K562 (cell line): ENCODE data around the gene TBL2. TPM values are rescaled to one million over a fixed set of nuclear protein-coding genes. Genes with fewer than 3 reads are reported as not detected.
A peak's percentile ranks its signal among the peaks of the same experiment; 100 is the strongest.

Experiments
- CTBP1 ChIP-seq: fragments of 450-650 bp; IDR thresholded peaks from 2 replicates; pipeline ENCODE4 v1.6.1; 2016; ENCODE audit warnings: borderline replicate concordance
- FOXK1 ChIP-seq: sonication (generic); formaldehyde crosslinking; IDR thresholded peaks from 2 replicates; pipeline ENCODE4 v1.8.0; 2022; ENCODE audit warnings: missing genetic modification reagents, mild to moderate bottlenecking, borderline replicate concordance
- MEF2A ChIP-seq: IDR thresholded peaks from 2 replicates; pipeline ENCODE4 v1.6.1; 2011; ENCODE audit warnings: low read depth, mild to moderate bottlenecking, low read length, moderate library complexity; ENCODE audit not compliant: control insufficient read depth
- NONO ChIP-seq, 2 experiments: fragments of 200-400 bp in 1 of 2; fragments of 450-650 bp in 1 of 2; formaldehyde crosslinking in 1 of 2; IDR thresholded peaks; 2 replicates each; pipeline ENCODE4 v1.6.1; 2017; ENCODE audit warnings: low read depth in 2 of 2, mild to moderate bottlenecking in 2 of 2, moderate library complexity in 2 of 2, low read length in 1 of 2
- ZNF668 ChIP-seq: fragments of 250-450 bp; sonication (Bioruptor Pico); IDR thresholded peaks from 2 replicates; pipeline ENCODE4 v1.8.0; 2022; ENCODE audit warnings: mild to moderate bottlenecking, inconsistent platforms
- polyA plus RNA-seq, 8 experiments: library from polyadenylated mRNA; depleted of rRNA in 4 of 8; stranded (reverse) in 5 of 8; unstranded in 3 of 8; fragments of >200 nt; fragmentation: Nextera tagmentation in 2 of 8; fragmentation: Illumina TruSeq in 1 of 8; extraction: Ambion mirVana in 2 of 8; extraction: Trizol in 1 of 8; gene quantifications; 2 replicates each; pipeline versions ENCODE4 v1.2.1 to v1.2.3, GENCODE V29; 2011 to 2014; ENCODE audit warnings: inconsistent platforms in 1 of 8, missing spikeins in 1 of 8
- total RNA-seq, 7 experiments: library from RNA; depleted of rRNA in 6 of 7; stranded (reverse); fragments of >200 nt in 6 of 7; fragmentation: Illumina TruSeq in 2 of 7; extraction: Trizol in 2 of 7; gene quantifications; 2 replicates each; pipeline versions ENCODE4 v1.2.1 to v1.2.3, GENCODE V29; 2011 to 2021; ENCODE audit warnings: low replicate concordance in 1 of 7
- TF ChIP-seq, protein P1 (sequence below): fragments of 450-650 bp; IDR thresholded peaks from 2 replicates; pipeline ENCODE4 v1.6.1; 2016; ENCODE audit warnings: mild to moderate bottlenecking, moderate library complexity
- TF ChIP-seq, protein P2 (sequence below): fragments of 250-450 bp; sonication (Bioruptor Pico); IDR thresholded peaks from 2 replicates; pipeline ENCODE4 v1.5.0; 2021
- TF ChIP-seq, protein P3 (sequence below): fragments of 250-450 bp; sonication (Bioruptor Pico); IDR thresholded peaks from 2 replicates; pipeline ENCODE4 v1.8.0; 2022; ENCODE audit warnings: inconsistent platforms, mild to moderate bottlenecking, moderate library complexity, borderline replicate concordance
- TF ChIP-seq, protein P4 (sequence below): IDR thresholded peaks from 3 replicates; pipeline ENCODE4 v1.6.1; 2011; ENCODE audit warnings: borderline replicate concordance, mild to moderate bottlenecking; ENCODE audit not compliant: insufficient read length, insufficient read depth

Gene TBL2
- total and polyA plus RNA-seq, 9 of the 15 experiments (the other 6 are each of a cell fraction or from before 2014, with no cell fraction given): 2.5 to 123 (median 49.2) TPM

DNA sequence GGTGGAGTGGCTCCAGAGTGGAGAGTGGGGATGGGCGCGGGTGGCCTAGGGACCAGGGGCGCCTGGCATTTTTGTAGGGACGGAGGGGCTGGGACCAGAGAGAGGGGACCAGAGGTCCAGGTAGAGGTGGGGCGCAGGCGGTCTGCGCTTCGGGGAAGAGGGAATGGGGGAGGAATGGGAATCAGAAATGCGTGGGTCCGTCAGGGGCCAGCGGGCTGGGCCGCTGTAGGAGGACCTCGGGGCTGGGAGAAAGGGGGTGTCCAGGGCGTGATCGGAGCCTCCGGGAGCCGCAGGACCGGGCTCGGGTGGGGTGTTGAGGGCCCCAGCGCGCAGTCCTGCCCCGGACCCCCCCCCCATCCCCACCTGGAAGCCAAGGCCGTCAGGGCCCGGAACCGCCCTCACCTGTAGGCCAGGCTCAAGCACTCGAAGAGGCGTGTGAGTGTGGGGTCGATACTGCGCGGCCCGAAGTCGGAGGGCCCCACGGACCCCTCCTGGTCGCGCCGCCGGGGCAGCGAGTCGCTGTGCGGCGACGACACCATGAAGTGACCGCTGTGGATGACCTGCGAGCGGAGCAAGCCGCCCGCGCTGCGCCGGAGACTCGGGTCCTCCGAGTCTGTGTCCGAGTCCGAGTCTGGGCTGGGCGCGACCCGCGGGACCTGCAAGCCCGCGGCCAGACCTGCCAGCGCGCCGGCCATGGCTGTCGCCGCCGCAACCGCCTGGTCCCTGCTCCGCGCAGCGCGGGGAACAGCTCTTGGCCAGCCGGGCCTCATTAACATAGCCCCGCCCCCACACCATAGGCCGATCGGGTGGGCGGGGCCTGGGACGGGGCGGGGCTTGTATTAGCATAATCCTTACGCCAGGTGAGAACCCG lies 45.7 kb upstream of the TBL2 start, which contains the start of gene MLXIPL (continued):
- TF ChIP-seq, protein P1, sequence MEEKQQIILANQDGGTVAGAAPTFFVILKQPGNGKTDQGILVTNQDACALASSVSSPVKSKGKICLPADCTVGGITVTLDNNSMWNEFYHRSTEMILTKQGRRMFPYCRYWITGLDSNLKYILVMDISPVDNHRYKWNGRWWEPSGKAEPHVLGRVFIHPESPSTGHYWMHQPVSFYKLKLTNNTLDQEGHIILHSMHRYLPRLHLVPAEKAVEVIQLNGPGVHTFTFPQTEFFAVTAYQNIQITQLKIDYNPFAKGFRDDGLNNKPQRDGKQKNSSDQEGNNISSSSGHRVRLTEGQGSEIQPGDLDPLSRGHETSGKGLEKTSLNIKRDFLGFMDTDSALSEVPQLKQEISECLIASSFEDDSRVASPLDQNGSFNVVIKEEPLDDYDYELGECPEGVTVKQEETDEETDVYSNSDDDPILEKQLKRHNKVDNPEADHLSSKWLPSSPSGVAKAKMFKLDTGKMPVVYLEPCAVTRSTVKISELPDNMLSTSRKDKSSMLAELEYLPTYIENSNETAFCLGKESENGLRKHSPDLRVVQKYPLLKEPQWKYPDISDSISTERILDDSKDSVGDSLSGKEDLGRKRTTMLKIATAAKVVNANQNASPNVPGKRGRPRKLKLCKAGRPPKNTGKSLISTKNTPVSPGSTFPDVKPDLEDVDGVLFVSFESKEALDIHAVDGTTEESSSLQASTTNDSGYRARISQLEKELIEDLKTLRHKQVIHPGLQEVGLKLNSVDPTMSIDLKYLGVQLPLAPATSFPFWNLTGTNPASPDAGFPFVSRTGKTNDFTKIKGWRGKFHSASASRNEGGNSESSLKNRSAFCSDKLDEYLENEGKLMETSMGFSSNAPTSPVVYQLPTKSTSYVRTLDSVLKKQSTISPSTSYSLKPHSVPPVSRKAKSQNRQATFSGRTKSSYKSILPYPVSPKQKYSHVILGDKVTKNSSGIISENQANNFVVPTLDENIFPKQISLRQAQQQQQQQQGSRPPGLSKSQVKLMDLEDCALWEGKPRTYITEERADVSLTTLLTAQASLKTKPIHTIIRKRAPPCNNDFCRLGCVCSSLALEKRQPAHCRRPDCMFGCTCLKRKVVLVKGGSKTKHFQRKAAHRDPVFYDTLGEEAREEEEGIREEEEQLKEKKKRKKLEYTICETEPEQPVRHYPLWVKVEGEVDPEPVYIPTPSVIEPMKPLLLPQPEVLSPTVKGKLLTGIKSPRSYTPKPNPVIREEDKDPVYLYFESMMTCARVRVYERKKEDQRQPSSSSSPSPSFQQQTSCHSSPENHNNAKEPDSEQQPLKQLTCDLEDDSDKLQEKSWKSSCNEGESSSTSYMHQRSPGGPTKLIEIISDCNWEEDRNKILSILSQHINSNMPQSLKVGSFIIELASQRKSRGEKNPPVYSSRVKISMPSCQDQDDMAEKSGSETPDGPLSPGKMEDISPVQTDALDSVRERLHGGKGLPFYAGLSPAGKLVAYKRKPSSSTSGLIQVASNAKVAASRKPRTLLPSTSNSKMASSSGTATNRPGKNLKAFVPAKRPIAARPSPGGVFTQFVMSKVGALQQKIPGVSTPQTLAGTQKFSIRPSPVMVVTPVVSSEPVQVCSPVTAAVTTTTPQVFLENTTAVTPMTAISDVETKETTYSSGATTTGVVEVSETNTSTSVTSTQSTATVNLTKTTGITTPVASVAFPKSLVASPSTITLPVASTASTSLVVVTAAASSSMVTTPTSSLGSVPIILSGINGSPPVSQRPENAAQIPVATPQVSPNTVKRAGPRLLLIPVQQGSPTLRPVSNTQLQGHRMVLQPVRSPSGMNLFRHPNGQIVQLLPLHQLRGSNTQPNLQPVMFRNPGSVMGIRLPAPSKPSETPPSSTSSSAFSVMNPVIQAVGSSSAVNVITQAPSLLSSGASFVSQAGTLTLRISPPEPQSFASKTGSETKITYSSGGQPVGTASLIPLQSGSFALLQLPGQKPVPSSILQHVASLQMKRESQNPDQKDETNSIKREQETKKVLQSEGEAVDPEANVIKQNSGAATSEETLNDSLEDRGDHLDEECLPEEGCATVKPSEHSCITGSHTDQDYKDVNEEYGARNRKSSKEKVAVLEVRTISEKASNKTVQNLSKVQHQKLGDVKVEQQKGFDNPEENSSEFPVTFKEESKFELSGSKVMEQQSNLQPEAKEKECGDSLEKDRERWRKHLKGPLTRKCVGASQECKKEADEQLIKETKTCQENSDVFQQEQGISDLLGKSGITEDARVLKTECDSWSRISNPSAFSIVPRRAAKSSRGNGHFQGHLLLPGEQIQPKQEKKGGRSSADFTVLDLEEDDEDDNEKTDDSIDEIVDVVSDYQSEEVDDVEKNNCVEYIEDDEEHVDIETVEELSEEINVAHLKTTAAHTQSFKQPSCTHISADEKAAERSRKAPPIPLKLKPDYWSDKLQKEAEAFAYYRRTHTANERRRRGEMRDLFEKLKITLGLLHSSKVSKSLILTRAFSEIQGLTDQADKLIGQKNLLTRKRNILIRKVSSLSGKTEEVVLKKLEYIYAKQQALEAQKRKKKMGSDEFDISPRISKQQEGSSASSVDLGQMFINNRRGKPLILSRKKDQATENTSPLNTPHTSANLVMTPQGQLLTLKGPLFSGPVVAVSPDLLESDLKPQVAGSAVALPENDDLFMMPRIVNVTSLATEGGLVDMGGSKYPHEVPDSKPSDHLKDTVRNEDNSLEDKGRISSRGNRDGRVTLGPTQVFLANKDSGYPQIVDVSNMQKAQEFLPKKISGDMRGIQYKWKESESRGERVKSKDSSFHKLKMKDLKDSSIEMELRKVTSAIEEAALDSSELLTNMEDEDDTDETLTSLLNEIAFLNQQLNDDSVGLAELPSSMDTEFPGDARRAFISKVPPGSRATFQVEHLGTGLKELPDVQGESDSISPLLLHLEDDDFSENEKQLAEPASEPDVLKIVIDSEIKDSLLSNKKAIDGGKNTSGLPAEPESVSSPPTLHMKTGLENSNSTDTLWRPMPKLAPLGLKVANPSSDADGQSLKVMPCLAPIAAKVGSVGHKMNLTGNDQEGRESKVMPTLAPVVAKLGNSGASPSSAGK: peak; percentile 83
- TF ChIP-seq, protein P2, sequence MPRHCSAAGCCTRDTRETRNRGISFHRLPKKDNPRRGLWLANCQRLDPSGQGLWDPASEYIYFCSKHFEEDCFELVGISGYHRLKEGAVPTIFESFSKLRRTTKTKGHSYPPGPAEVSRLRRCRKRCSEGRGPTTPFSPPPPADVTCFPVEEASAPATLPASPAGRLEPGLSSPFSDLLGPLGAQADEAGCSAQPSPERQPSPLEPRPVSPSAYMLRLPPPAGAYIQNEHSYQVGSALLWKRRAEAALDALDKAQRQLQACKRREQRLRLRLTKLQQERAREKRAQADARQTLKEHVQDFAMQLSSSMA (CRISPR knock-in tag): peak; percentile 44; the same call in 1 of the 2 replicates
- TF ChIP-seq FOXK1 (CRISPR knock-in tag): no peak
- TF ChIP-seq, protein P3, sequence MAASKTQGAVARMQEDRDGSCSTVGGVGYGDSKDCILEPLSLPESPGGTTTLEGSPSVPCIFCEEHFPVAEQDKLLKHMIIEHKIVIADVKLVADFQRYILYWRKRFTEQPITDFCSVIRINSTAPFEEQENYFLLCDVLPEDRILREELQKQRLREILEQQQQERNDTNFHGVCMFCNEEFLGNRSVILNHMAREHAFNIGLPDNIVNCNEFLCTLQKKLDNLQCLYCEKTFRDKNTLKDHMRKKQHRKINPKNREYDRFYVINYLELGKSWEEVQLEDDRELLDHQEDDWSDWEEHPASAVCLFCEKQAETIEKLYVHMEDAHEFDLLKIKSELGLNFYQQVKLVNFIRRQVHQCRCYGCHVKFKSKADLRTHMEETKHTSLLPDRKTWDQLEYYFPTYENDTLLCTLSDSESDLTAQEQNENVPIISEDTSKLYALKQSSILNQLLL (CRISPR knock-in tag): no peak
- TF ChIP-seq ZNF668 (CRISPR knock-in tag): peak; percentile 23; the same call in 1 of the 2 replicates
- no peak for TF ChIP-seq MEF2A
- TF ChIP-seq, protein P4, sequence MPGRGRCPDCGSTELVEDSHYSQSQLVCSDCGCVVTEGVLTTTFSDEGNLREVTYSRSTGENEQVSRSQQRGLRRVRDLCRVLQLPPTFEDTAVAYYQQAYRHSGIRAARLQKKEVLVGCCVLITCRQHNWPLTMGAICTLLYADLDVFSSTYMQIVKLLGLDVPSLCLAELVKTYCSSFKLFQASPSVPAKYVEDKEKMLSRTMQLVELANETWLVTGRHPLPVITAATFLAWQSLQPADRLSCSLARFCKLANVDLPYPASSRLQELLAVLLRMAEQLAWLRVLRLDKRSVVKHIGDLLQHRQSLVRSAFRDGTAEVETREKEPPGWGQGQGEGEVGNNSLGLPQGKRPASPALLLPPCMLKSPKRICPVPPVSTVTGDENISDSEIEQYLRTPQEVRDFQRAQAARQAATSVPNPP: no peak
- TF ChIP-seq NONO (IDR thresholded peaks at IDR 0.05; ENCODE audit: low read depth in 2 of 2, low read length in 1 of 2): peak; percentile 64 to 96; a peak in 3 of 4 replicates
- peak; percentile 54; the same call in 1 of the 2 replicates for TF ChIP-seq CTBP1
